K562 treated with DMSO at 1 percent for 24 hours (cell line): ENCODE results near the gene BBS5. TPM values are rescaled to one million over a fixed set of nuclear protein-coding genes. Genes with fewer than 3 reads are reported as not detected.

ENCODE experiments used
- total RNA-seq: library from RNA; unstranded; fragments of 300-600 nt; gene quantifications from 2 replicates; pipeline ENCODE4 v1.2.3, GENCODE V29; 2022; ENCODE audit warnings: low read depth; ENCODE audit not compliant: insufficient read depth

The BBS5 gene
- 4.5 TPM in 2 replicates for total RNA-seq

GRCh38 chr2:169479257-169480078 is at the start of gene BBS5:
BBS5 (plus strand) TSS chr2:169479494; CDS start chr2:169479554, 60 bp downstream.

DNA sequence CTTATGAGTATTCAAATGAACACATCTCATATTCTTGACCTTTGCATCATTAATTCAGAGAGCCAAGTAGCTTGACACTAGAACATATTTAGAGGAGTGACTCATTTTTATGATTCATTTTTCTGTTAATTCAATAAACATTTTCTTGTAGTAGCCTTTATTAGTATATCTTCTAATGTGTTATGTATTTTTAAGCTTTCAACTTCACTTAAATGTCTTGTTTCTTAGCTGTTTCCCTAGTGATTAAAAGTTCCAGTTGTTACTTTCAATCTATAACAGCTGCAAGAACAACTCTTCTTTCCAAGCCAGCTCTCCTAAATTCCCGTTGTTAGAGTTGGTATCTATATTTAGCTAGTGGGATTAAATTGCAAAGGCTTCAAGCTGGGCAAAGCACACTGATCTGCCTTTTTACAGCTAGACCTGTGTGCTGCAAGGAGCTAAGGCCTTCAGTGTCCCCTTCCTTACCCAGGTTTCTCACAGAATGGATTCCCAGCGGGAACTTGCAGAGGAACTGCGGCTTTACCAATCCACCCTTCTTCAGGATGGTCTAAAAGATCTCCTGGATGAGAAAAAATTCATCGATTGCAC is 30.1 kb downstream of the BBS5 start, which contains the start of gene KLHL41:
Gene KLHL41, plus strand, starts transcription at position 405 of the 588 bp plus-strand sequence. Its CDS starts 77 bp downstream, at position 482.

Other genes starting within 250 kb of the BBS5 start
- 0.16 and 0.30 TPM in 2 replicates for gene LRP2, start 117.0 kb upstream of the BBS5 start, total RNA-seq
- 0.17 TPM in 1 of 2 replicates, not detected in the other for gene KLHL41, start 30.2 kb downstream of the BBS5 start, total RNA-seq
- 34.4 and 34.6 TPM in 2 replicates for gene FASTKD1, start 94.4 kb downstream of the BBS5 start, total RNA-seq
- gene PPIG, start 104.9 kb downstream of the BBS5 start, total RNA-seq = 38.6 and 47.3 TPM in 2 replicates
- gene CFAP210, start 214.9 kb downstream of the BBS5 start, total RNA-seq = 2.7 and 3.2 TPM in 2 replicates
- gene PHOSPHO2, start 215.0 kb downstream of the BBS5 start, total RNA-seq = 9.7 and 12.6 TPM in 2 replicates